ENCODE data around the gene SCCPDH.
"Not testable (repeated sequence)": the region's sequence is repeated elsewhere in the genome, so short reads cannot be mapped to it uniquely, and the experiment has no call there.

- not testable (repeated sequence) for TF ChIP-seq ELK1 (IDR thresholded peaks at IDR 0.05; ENCODE audit: low read depth, low read length); EP300 (IDR thresholded peaks at IDR 0.05); RAD21 (conservative IDR thresholded peaks at IDR 0.05 in 1 of 2, IDR thresholded peaks at IDR 0.05 in 1 of 2); MAFK (IDR thresholded peaks at IDR 0.05; ENCODE audit: partially characterized antibody); CTCF (IDR thresholded peaks at IDR 0.05); JUN (IDR thresholded peaks at IDR 0.05)
Observed at GRCh38 chr1:246746155-246746554, 21.9 kb downstream of the SCCPDH start.

All from A549 (cell line).